HG02798 (cell line): ENCODE measurements around the gene MAPK4.
A peak's percentile ranks its signal among the peaks of the same experiment; 100 is the strongest.

Experiments
- ATAC-seq: cut with Tn5 transposase; IDR thresholded peaks from one replicate; pipeline ENCODE4 v1.9.1; 2021; ENCODE audit warnings: mild to moderate bottlenecking; ENCODE audit not compliant: unreplicated experiment, poor library complexity

The MAPK4 gene

DNA sequence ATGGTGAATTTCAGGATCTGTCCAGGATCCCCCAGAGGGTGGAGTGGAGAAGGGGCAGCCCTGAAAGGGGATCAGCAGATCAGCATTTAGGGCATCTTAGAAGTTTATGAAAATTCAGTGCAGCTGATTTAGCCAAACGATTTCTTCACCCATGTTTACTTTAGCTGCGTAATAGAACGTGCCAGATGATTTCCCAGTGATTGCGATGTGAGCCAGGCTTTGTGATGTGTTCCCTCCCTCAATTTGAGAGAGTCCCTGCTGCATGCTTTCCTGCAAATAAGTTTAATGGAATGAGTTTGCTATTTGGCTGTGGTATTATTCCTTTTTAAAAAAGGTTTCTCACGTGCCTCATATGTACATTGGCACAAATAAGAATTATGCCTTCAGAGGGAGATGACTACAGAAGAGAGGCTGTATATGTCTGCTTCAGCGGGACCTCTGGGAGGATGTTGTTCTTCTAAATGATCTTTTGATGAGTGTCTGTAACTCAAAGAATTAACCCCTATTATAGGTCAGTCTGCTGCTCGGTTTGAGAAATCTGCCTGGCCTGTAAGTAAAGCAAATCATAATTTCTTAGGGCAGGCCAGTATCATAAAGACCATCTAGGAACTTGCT lies 148.1 kb downstream of the MAPK4 start:
- ATAC-seq = no peak

DNA sequence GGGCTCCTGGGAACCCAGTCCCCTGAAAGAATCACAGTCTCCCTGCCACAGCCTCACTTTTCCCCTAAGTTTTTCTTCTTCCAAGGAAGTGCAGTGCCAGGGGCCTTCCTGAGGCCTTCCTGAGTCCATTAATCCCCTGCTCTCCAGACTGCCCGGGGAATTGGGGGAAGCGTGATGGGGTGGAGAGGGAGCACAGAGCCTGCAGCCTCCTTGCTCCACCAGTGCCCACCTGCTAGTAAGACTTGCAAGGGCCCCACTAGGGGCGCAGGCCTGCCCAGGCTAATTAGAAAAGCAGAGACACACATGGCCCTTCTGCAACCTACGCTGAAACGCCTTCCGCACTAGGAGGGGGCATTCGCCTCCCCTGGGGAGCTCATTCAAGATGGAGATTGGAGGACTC lies 149.3 kb downstream of the MAPK4 start:
- ATAC-seq = no peak

DNA sequence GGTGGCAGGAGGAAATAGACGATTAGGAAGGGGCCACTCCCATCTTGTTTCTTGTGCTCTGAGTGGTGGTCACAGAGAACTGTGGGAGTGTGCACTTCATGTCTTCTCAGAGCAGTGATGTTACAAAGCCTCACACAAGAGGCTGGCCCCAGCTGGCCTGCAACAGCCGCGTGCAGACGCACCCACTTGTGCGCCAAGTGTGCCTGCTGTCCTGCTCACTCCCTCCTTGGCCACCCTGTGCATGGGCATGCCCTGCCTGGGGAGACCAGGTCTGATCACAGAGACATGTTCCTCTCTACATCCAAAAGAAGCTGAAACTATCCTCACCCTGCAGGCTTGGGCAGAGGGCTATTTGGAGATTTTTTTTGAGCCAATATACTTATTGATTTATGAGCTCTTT lies 151.5 kb downstream of the MAPK4 start:
- no peak for ATAC-seq

DNA sequence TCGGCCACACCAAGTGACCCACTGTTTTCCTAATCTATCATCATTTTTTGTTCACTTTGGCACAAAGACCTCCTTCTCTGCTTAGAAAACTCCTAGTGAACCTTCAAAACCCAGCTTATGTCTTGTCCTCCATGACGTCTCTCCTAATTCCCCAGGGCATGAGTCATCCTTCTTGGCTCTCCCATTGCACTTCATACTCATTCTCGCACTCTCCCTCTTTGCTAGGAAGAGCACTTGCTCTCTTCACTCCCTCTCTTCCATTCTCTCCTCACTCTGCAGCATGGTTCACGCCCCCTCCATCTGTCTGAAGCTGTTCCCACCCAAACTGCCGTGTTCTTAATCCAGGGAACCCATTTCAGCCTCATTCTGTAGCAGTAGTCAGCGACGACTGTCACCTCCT lies 156.0 kb downstream of the MAPK4 start:
- ATAC-seq = no peak

DNA sequence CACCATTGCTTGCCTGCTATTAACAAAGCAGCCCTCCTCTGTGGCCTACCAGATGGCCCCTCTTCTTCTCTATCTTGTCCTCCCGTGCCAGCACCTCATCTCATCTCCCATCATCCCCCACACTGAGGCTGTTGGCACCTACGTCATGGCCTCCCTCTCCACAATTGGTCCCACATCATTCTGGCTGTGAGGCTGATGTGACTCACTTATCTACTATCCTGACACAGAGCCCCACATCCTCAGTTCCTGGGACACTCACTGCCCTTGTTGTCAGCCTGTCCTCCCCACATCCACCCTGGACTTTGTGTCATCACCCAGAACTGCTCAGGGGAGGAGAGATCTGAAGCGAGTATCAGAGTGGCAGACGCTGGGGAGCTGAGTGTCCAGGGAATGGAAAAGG lies 157.0 kb downstream of the MAPK4 start:
- no peak for ATAC-seq

DNA sequence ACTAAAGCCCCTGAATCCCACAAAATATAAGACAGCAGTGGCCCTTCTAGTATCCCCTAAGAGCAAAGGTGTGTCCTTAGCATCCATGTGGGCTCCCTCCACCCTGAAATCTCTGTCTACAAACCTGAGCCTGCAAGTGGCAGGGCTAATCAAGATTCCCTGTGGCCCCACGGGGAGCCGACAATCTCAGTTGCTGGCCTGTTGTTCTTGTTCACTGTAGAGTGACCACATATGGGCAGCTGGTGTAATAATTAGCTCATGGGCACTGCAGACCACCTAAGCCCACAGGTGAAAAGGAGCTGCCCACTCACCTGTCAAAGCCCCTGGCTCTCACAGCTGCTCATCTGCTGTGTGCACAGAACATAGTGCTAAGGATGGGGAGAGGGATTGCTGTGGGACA lies 157.7 kb downstream of the MAPK4 start:
- ATAC-seq = no peak

DNA sequence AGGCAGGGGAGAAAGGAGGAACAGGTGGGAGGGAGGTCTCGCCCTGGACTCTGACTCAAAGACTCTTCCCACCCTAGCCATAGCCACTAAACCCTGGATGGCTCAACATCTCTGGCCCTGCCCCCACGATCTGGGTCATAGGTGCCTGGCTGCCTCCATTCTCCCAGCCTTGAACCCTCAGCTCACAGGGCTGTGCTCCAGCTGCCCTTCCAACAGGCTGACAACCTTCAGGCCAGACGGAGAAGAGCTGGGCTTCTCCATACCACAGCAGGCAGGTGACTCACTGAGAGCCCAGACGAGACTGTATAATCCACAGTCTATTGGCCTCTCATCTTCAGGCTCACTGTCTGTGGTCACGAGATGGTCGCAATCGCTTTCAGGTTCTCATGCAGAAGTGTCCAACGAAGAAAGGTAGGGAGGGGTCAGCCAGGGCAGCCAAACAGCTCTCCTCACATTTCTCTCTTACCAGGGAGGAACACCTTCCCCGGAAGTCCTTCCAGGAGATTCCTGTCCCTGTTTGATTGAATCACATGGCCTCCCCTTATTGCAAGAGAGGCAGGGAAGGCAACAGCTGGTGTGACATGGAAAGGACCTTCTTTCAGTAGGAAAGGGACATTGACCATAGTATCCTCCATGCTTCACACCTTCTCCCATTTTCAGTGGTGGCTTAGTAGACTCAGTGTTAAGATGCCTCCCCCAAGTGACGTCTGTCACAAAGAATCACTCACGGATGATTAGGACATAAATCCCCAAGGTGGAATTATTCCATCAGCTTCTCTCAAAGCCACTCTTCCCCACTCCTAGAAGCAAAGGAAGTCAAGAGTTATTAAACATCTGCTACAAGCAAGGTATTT lies 159.8 kb downstream of the MAPK4 start:
- ATAC-seq = no peak

DNA sequence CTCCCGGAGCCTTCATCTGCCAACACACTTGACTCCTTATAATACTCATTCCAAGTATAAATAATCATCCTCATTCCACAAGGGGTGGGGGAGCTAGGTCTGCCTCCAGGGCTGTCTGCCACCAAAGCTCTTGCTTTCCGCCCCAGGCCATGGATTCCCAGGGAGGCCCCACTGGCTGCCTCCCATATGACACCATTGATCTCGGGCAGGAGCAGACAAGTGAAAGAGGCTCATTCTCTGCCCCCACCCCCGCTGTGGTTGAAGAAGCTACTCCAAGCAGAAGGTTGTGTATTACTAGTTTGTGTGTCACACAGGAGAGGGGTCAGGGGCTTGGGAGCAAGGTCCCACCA lies 160.4 kb downstream of the MAPK4 start:
- no peak for ATAC-seq

DNA sequence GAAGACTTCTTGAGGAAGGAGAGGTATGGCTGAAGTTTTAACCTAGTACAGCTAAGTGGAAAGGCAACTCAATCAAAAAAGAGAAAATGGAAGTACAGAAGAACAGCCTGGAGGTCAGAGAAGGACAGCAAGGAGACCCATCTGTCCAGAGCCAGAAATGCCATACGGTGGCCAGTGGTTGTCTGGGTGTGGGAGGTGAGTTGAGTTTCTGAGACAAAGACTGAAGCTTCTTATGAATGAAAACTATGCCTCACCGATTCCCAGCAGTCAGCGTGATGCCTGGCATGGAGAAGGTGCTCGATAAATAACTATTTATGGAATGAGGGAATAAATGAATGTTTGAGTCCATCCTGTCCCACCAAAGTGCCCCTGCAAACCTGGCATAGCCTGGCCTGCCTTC lies 161.1 kb downstream of the MAPK4 start:
- no peak for ATAC-seq

DNA sequence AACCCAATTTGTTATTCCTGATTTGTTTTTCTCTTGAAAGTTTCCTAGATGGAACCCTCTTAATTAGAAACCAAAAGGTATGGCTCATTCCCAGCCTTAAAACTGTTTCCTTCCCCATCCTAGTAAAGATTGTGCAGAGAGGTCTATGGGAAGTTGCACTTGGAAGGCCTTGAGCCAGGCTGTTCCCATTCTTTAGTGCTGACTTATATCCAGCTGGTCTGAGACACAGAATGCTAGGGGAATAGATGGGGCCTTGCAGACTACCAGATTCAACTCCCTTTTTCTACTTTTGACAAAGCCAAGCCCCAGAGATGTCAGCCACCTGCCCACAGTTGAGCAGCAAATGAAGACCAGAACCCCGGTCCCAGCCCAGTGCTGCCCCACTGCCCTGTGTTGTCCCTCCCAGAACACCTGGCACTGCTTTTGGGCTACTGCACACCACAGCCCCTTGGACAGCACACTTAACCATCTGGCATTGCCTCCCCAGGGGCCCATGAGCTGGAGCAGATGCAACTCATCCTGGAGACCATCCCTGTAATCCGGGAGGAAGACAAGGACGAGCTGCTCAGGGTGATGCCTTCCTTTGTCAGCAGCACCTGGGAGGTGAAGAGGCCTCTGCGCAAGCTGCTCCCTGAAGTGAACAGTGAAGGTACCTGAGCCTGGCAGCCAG lies 161.7 kb downstream of the MAPK4 start:
- ATAC-seq = no peak

DNA sequence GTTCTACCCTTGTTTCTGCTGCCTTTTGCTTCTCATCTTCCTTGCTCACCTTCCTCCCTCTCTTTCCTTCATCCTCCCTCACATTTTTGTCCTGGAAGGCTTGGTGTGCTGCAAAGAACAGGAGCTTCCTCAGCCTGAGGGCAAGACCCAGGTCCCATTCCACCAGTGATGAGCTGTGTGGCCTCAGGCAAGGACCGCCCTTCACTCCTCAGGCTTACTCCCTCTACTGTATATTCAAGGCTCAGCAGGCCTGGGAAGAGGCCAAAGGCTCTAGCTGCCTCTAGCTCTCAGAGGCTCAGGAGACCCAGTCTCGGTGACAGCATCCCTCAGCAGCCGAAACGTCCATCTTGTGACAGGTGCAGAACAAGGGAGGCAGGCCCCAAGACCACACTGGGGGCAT lies 162.4 kb downstream of the MAPK4 start:
- no peak for ATAC-seq

DNA sequence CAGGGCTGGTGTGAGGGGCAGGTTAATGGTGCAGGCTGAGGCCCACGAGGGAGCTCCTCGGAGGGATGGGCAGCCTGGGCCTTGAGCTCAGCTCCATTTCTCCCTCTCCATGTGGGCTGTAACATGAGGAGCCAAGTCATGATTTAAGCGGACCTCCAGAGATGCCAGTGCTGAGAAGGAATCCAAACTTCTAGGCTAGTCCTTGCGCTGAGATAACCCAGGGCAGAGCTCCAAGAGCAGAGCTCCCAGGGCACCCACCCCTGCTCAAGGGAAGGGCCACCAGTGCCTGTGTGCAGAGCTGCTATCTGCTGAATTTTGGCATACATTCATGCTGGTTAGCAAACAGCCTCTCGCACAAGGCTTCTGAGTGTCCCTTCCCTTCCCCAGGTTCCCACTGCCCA lies 164.9 kb downstream of the MAPK4 start:
- no peak for ATAC-seq

DNA sequence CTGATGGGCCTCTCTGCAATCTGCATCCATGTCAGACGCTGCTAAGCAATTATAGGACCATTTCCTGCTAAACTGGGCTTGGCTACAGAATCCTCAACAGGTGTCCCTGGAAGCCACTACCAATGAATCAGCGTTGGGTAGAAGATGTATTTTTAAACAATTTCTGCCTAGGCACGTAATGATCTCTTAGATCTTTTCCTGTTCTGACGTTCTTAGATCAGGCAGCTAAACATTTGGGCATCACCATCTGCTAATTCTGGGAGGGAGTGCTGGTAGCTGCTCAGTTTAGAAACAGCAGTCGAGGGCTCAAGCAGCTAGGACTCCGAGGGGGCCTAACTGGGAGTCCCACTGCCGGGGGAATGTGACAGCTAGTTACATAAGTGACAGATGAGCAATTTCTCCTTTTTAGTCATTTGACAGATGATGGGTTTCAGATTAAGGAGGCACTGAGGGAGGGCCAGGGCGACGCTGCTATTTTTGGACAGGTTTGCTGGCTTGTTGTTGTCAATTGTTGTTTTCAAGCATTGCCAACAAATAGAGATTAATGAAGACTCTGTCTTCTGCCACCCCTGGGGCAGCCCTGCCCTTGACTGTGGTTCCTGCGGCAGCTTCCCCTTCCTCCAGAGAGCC lies 167.2 kb downstream of the MAPK4 start:
- ATAC-seq = peak; percentile 85

DNA sequence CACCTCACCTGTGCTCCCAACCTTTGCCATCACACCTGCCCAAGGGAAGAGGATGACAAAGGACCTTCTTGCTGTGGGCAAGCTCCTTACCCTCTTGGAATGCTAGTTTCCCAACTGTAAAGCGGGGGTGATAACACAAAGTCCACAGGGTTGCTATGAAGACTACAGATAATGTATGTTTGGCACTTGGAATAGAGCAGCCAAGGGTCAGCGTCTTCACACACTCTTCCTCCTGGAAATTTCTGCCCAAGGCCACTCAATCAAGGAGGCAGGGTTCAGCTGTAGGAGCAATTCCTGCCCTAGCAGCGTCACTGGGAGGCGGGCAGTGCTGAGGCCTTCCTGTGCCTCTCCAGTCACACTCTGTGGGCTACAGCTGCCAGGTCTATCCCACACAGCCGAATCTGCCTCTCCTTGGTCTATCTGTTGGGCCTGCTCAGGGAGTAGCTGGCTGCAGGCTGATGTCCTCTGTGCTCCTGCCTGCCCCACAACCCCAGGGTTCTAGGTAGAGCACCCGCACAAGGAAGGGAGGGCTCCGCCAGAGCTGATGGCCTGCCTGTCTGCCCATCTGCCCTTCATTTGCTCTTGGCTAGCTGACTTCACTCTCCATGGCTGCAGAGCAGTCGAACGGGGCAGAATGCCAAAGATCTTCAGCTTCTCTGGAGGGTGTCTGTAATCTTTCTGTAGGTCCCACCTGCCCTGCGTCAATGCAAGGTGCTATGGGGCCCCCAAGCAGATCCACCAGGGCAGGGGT lies 168.0 kb downstream of the MAPK4 start:
- no peak for ATAC-seq

DNA sequence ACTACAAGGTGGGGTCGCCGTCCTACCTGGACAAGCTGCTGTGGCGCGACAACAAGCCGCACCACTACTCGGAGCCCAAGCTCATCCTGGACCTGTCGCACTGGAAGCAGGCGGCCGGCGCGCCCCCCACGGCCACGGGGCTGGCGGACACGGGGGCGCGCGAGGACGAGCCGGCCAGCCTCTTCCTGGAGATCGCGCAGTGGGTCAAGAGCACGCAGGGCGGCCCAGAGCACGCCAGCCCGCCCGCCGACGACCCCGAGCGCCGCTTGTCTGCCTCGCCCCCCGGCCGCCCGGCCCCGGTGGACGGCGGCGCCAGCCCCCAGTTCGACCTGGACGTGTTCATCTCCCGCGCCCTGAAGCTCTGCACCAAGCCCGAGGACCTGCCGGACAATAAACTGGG lies 169.5 kb downstream of the MAPK4 start:
- no peak for ATAC-seq

DNA sequence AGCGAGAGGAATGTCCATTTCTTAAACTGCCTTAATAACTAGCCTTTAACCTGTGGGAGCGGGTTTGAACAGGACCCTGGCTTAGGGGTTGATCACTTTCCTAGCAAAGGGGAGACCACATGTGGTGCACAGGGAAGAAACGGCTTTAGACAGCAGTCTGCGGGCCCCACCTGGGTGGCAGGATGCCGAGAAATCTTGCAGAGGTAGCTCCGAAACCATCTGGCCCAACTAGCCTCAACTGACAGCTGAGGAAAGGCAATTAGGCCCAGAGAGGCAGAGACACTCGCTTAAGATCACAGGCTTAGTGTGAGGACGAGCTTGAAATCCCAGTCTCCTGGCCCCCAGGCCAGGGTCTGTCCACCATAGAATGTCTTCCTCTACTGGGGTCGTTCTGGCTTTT lies 170.1 kb downstream of the MAPK4 start:
- ATAC-seq = no peak

DNA sequence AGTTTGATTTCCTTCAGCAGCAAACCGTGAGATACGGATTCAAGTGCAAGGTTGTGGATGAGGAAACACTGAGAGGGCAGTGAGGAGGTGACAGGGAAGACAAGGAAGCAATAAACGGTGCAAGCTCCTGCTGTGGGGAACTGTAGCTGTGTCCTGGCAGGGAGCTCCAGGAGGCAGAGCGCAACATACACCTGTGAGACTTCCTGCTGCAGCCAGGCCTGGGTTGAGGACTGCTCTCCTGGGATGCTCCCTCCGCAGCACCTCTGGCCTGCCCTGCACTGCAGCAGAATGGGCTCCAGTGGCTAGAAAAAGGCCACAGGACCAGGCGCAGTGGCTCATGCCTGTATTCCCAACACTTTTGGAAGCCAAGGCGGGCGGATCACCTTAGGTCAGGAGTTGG lies 174.5 kb downstream of the MAPK4 start:
- no peak for ATAC-seq

DNA sequence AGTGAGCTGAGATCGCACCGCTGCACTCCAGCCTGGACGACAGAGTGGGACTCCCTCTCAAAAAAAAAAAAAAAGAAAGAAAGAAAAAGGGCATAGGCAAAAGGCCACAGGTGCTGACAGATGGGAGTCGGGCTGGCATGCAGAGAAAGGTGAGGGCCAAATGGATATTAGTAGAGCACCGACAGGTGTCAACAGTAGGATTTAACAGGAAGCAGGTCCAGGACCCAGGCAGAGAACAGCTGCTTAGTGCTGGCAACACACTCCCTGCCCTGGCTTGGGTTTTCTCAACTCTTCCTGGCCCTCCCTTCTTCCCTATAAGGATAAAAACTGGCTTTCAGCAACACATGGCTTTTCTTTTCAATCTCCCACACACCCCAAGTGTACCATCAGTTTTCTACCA lies 175.0 kb downstream of the MAPK4 start:
- ATAC-seq = no peak

DNA sequence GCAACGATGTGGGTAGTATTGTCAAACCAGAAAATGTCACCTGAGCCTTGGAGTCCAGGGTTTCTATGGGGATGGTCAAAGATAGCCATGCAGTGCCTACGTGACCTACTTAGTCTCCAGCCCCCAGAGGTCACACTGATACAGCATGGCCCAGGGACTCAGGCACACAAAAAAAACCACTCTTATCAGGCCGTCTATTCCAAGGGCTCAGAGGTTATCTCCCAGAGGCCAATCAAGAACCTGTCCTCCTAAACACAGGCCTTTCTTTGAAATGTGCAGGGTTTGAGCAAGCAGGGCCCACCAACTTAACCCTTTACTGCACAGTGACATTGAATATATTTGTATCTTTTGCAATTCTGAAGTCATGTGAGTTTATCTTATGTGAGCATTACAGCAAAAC lies 177.2 kb downstream of the MAPK4 start:
- ATAC-seq = no peak

DNA sequence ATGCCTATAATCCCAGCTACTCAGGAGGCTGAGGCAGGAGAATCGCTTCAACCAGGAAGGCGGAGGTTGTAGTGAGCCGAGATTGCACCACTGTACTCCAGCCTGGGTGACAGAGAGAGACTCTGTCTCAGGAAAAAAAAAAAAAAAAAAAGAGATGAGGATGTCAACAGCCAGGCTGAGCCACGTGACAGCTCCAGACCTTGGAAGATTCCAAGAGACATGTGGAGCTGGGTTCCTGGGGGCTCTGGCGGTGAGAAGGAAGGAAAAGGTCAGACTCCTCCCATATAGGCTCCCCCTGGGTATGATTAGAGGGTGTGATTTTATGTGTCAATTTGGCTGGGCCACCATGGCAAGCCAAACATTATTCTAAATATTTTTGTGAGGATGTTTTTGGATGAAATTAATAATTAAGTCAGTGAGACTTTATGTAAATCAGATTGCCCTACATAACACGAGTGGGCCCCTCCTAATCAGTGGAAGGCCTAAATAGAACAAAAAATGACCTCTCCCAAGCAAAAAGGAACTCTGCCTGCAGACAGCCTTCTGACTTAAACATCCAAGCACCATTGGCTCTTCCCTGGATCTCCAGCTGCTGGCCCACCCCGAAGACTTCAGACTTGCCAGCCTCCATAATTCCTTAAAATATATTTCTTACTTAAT lies 178.3 kb downstream of the MAPK4 start:
- ATAC-seq = no peak
